Activated naive CD8-positive, alpha-beta T cell treated with anti-CD3 and anti-CD28 coated beads, Interleukin-2, amount 50 U/mL, for 24 hours (primary cell): ENCODE measurements around the gene DDR1.

Experiments used
- ATAC-seq: fragments of 150-1000 bp; cut with Tn5 transposase; one replicate; pipeline ENCODE4 v1.10.0; 2021
- DNase-seq: peaks from one replicate; pipeline ENCODE4 v3.0.0; 2021
- H3K27ac Mint-ChIP-seq: one replicate; pipeline ENCODE4 v1.8.0; 2021; ENCODE audit warnings: mild to moderate bottlenecking, mixed read lengths
- H3K27me3 Mint-ChIP-seq: one replicate; pipeline ENCODE4 v1.8.0; 2021; ENCODE audit warnings: mixed read lengths
- H3K36me3 Mint-ChIP-seq: one replicate; pipeline ENCODE4 v1.8.0; 2021; ENCODE audit warnings: low read depth, mixed read lengths
- H3K4me1 Mint-ChIP-seq: one replicate; pipeline ENCODE4 v1.8.0; 2021; ENCODE audit warnings: mixed read lengths
- H3K4me3 Mint-ChIP-seq: one replicate; pipeline ENCODE4 v1.8.0; 2021; ENCODE audit warnings: mild to moderate bottlenecking, moderate library complexity, mixed read lengths
- H3K9me3 Mint-ChIP-seq: one replicate; pipeline ENCODE4 v1.8.0; 2021; ENCODE audit warnings: mixed read lengths

The DDR1 gene

GRCh38 chr6:30882204-30882758, 2.0 kb upstream of the DDR1 start:
- Mint-ChIP-seq H3K4me1 (peaks cover 58% of the 10 kb centered on the region), H3K4me3 (no peak overlapping the region), H3K9me3 (no peaks in the 10 kb centered on the region), H3K36me3 (no peaks in the 10 kb centered on the region), H3K27me3 (no peaks in the 10 kb centered on the region), H3K27ac (no peak overlapping the region)
- ATAC-seq: no peak
- DNase-seq: no peak

GRCh38 chr6:30882759-30883684, 1.3 kb upstream of the DDR1 start:
- peaks cover 51% of the 10 kb centered on the region for H3K4me1 Mint-ChIP-seq
- DNase-seq: peak; percentile 14
- H3K27ac Mint-ChIP-seq: peak overlapping the region; percentile 69
- no peaks in the 10 kb centered on the region for H3K9me3 Mint-ChIP-seq
- ATAC-seq: no peak
- peak overlapping the region; percentile 72 for H3K4me3 Mint-ChIP-seq
- H3K27me3 Mint-ChIP-seq: no peaks in the 10 kb centered on the region
- H3K36me3 Mint-ChIP-seq: no peaks in the 10 kb centered on the region

- ATAC-seq (peak; percentile 63), DNase-seq (peak; percentile 62)
- peak overlapping the region; percentile 81 for H3K4me3 Mint-ChIP-seq
- H3K36me3 Mint-ChIP-seq: no peaks in the 10 kb centered on the region
- H3K27me3 Mint-ChIP-seq: no peaks in the 10 kb centered on the region
- peaks cover 39% of the 10 kb centered on the region for H3K4me1 Mint-ChIP-seq
- peak overlapping the region; percentile 77 for H3K27ac Mint-ChIP-seq
- H3K9me3 Mint-ChIP-seq: no peaks in the 10 kb centered on the region
Observed at GRCh38 chr6:30884521-30885480, 482 bp downstream of the DDR1 start.

- DNase-seq: no peak
- Mint-ChIP-seq H3K27ac (peak overlapping the region; percentile 19), H3K9me3 (no peaks in the 10 kb centered on the region), H3K36me3 (peaks cover 3% of the 10 kb centered on the region), H3K4me3 (peak overlapping the region; percentile 81), H3K4me1 (peaks cover 37% of the 10 kb centered on the region), H3K27me3 (no peaks in the 10 kb centered on the region)
- ATAC-seq: peak; percentile 3
Observed at GRCh38 chr6:30885481-30885998, 1.2 kb downstream of the DDR1 start.

DNA sequence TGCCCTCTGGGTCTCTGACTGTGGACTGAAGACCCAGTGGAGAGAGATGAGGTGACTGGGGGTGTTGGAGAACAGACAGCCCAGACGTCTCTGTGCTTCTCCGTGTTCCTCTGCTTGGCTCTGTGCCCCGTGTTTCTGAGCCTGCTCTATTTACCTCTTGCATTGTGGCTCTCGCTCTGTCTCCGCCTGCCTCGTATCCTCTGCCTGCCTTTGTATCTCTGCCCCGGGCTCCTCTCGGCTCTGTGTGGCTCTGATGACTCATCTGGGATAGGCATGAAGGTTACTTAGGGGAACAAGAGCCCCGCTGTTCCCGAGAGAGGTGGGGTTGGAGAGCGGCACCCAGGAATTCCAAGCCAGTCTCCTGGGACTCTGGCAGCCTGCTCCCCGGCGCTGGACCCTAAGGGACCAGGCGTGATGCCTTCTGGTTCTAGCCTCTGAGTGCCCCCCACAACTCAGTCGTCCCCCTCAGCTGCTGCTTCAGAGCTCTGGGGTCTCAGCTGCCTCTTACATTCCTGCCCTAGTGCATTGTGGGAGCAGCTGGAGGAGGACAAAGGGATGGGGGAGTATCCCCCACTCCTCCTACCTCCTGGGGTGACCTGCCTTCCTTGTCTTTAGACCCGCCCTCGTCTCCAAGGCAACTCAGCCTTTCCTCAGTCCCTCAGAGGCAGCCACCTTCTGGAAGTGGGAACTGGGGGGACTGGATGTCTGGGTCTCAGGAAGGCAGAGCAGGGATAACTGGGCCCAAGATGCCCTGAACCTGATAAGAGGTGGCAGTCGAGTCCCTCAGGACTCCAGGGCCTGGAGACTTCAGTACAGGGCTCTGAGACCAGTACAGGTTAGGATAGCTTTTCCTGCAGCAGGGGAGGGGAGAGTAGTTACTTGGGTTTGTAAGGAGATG, 1.9 kb downstream of the DDR1 start:
- peak overlapping the region; percentile 81 for H3K4me3 Mint-ChIP-seq
- DNase-seq (peak; percentile 13), ATAC-seq (peak; percentile 43)
- peaks cover 37% of the 10 kb centered on the region for H3K4me1 Mint-ChIP-seq
- H3K27me3 Mint-ChIP-seq: no peaks in the 10 kb centered on the region
- no peaks in the 10 kb centered on the region for H3K9me3 Mint-ChIP-seq
- peak overlapping the region; percentile 19 for H3K27ac Mint-ChIP-seq
- peaks cover 3% of the 10 kb centered on the region for H3K36me3 Mint-ChIP-seq

GRCh38 chr6:30886897-30887255, 2.6 kb downstream of the DDR1 start:
- no peak for DNase-seq
- no peak for ATAC-seq
- no peak overlapping the region for H3K27ac Mint-ChIP-seq
- peaks cover 3% of the 10 kb centered on the region for H3K36me3 Mint-ChIP-seq
- no peaks in the 10 kb centered on the region for H3K27me3 Mint-ChIP-seq
- no peaks in the 10 kb centered on the region for H3K9me3 Mint-ChIP-seq
- peaks cover 34% of the 10 kb centered on the region for H3K4me1 Mint-ChIP-seq
- no peak overlapping the region for H3K4me3 Mint-ChIP-seq

GRCh38 chr6:30887901-30888815, 3.8 kb downstream of the DDR1 start:
- no peaks in the 10 kb centered on the region for H3K9me3 Mint-ChIP-seq
- peaks cover 3% of the 10 kb centered on the region for H3K36me3 Mint-ChIP-seq
- no peaks in the 10 kb centered on the region for H3K27me3 Mint-ChIP-seq
- no peak for ATAC-seq
- no peak overlapping the region for H3K27ac Mint-ChIP-seq
- no peak overlapping the region for H3K4me3 Mint-ChIP-seq
- DNase-seq: no peak
- H3K4me1 Mint-ChIP-seq: peaks cover 28% of the 10 kb centered on the region

- Mint-ChIP-seq H3K4me1 (peaks cover 21% of the 10 kb centered on the region), H3K27ac (no peak overlapping the region), H3K4me3 (no peak overlapping the region), H3K9me3 (no peaks in the 10 kb centered on the region), H3K27me3 (no peaks in the 10 kb centered on the region), H3K36me3 (peaks cover 3% of the 10 kb centered on the region)
- no peak for ATAC-seq
- no peak for DNase-seq
Observed at GRCh38 chr6:30888816-30889495, 4.6 kb downstream of the DDR1 start.

DNA sequence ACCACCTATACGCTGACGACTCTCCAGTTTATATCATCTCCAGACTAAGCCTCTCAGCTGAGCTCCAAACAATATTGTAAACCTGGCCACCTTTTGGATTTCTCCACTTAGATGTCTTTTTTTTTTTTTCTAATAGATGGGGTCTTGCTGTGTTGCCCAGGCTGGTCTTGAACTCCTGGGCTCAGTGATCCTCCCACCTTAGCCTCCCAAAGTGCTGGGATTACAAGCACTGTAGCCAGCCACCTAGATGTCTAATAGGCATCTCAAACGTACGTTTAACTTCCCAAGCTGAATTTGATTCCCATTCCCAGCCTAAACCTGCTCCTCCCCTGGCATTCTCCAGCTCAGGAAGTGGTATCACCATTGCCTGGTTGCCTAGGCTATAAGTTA, 5.2 kb downstream of the DDR1 start:
- Mint-ChIP-seq H3K4me3 (no peak overlapping the region), H3K27ac (no peak overlapping the region), H3K9me3 (no peaks in the 10 kb centered on the region), H3K27me3 (no peaks in the 10 kb centered on the region), H3K4me1 (peaks cover 21% of the 10 kb centered on the region), H3K36me3 (peaks cover 3% of the 10 kb centered on the region)
- DNase-seq (no peak), ATAC-seq (no peak)

DNA sequence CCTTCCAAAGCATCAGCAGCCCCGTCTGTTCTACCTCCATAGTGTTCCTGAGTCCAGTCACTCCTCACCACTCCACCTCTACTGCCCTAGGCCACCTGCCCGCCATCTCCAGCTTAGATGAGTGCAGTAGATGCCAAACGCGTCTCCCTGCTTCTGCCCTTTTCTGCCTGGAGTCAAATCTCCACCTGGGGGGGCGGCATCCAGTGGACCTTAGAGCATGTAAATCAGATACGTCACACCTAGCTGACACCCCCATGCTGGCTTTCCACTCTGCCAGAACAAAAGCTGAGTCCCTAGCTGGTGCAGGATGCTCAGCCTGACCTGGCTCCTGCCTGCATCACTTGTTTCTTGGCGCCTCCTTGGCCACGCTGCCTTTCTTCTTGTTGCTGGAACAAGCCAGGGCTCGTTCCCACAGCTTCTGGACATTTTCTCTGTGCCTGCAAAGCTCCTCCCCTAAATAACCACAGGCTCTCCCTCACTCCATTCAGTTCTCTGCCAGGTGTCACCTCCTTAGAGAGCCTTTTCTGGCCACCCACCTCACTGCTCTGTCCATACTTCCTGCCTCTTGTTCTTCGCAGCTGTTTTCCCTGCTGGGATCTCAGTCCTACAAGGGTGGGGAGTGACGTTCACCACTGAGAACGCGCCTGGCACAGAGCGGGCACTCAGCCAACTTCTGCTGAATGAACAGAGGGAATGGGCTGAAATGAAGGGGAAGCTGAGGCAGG, 5.8 kb downstream of the DDR1 start:
- no peak overlapping the region for H3K27ac Mint-ChIP-seq

GRCh38 chr6:30890646-30891449, 6.5 kb downstream of the DDR1 start:
- no peak for DNase-seq
- Mint-ChIP-seq H3K4me1 (peaks cover 9% of the 10 kb centered on the region), H3K27me3 (no peaks in the 10 kb centered on the region), H3K27ac (no peak overlapping the region), H3K36me3 (peaks cover 3% of the 10 kb centered on the region), H3K4me3 (no peak overlapping the region), H3K9me3 (no peaks in the 10 kb centered on the region)
- ATAC-seq: no peak

More for the DNA sequence above, 5.8 kb downstream of the DDR1 start:
- no peak for DNase-seq
- H3K36me3 Mint-ChIP-seq: peaks cover 3% of the 10 kb centered on the region
- H3K9me3 Mint-ChIP-seq: no peaks in the 10 kb centered on the region
- H3K27me3 Mint-ChIP-seq: no peaks in the 10 kb centered on the region
- peaks cover 17% of the 10 kb centered on the region for H3K4me1 Mint-ChIP-seq
- no peak overlapping the region for H3K4me3 Mint-ChIP-seq
- no peak for ATAC-seq
